ENCODE data around the gene RNF186. TPM values are rescaled to one million over a fixed set of nuclear protein-coding genes. Genes with fewer than 3 reads are reported as not detected.

RNF186 gene
- total and polyA plus RNA-seq, 4 donors, result not detected

GRCh38 chr1:19859876-19860275 lies 44.8 kb upstream of the RNF186 start:
- 82 to 87% methylated on average over 2 of the region's 2 CpGs for WGBS, 2 donors

DNA sequence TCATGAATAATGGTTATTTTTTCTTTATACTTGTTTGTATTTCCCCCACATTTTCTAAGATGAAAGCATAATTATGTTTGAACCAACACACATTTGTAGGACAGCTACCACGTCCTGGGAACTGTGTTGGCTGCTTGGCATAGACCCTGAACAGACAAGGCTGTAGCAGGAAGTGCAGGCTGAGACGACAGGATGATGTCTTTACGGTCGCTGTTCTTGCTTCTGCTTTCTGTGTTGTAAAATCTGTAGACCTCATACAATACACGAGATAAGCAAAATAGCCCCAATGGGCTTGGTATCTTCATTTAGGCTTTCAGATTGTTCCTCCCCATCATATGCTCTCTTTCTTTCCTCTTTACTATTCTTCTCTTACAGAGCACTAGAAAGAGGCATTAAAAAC lies 43.8 kb upstream of the RNF186 start:
- 3 to 21% methylated on average over 5 of the region's 5 CpGs for WGBS, 2 donors

More at GRCh38 chr1:19859876-19860275, 44.8 kb upstream of the RNF186 start:
- peaks cover 0 to 5% (median 0%) of the 10 kb centered on the region in 4 donors for H3K9me3 ChIP-seq (ENCODE audit: control insufficient read depth in 4 of 4, insufficient read depth in 3 of 4, low read length in 3 of 4)
- no peak for DNase-seq
- H3K4me1 ChIP-seq (ENCODE audit: control insufficient read depth in 5 of 5, insufficient read depth in 5 of 5, low read length in 5 of 5), result no peaks in the 10 kb centered on the region
- H3K4me3 ChIP-seq, result no peak overlapping the region
- no peak overlapping the region for H3K27ac ChIP-seq (ENCODE audit: low read depth in 1 of 2, low read length in 1 of 2)
- peaks cover 0 to 5% (median 0%) of the 10 kb centered on the region in 3 donors for H3K27me3 ChIP-seq (ENCODE audit: control insufficient read depth in 3 of 3, insufficient read depth in 3 of 3, low read length in 2 of 3)
- H3K9ac ChIP-seq (ENCODE audit: insufficient read depth in 1 of 2, low read length in 2 of 2), result no peak overlapping the region
- TF ChIP-seq, protein P1, sequence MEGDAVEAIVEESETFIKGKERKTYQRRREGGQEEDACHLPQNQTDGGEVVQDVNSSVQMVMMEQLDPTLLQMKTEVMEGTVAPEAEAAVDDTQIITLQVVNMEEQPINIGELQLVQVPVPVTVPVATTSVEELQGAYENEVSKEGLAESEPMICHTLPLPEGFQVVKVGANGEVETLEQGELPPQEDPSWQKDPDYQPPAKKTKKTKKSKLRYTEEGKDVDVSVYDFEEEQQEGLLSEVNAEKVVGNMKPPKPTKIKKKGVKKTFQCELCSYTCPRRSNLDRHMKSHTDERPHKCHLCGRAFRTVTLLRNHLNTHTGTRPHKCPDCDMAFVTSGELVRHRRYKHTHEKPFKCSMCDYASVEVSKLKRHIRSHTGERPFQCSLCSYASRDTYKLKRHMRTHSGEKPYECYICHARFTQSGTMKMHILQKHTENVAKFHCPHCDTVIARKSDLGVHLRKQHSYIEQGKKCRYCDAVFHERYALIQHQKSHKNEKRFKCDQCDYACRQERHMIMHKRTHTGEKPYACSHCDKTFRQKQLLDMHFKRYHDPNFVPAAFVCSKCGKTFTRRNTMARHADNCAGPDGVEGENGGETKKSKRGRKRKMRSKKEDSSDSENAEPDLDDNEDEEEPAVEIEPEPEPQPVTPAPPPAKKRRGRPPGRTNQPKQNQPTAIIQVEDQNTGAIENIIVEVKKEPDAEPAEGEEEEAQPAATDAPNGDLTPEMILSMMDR (IDR thresholded peaks at IDR 0.05; ENCODE audit: control extremely low read depth, extremely low read depth), result no peak
- H3K36me3 ChIP-seq (ENCODE audit: control insufficient read depth in 4 of 4, insufficient read depth in 4 of 4, low read length in 4 of 4), result no peaks in the 10 kb centered on the region
- ATAC-seq (ENCODE audit: insufficient read depth, low FRiP score), result no peak

DNA sequence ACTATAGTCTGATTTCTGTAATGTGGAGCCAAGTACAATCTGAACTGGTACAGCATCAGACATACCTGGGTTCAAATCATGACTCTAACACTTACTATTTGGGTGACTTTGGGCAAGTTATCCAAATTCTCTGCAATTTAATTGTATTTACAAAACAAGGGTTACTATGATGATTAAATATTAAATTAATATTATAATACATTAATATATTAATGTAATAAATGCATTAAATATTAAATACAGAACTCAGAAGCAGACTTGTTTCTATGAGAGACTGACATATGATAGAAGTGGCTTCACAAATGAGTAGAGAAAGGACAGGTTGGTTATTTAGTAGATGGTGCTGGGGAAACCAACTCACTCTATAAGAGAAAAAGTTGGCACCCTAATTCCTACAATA lies 39.8 kb upstream of the RNF186 start:
- no peak for DNase-seq
- Histone ChIP-seq H3K9me3 (ENCODE audit: control insufficient read depth in 4 of 4, insufficient read depth in 3 of 4, low read length in 3 of 4) (no peaks in the 10 kb centered on the region), H3K4me1 (ENCODE audit: control insufficient read depth in 5 of 5, insufficient read depth in 5 of 5, low read length in 5 of 5) (no peaks in the 10 kb centered on the region), H3K9ac (ENCODE audit: insufficient read depth in 1 of 2, low read length in 2 of 2) (no peak overlapping the region), H3K27ac (ENCODE audit: low read depth in 1 of 2, low read length in 1 of 2) (no peak overlapping the region), H3K36me3 (ENCODE audit: control insufficient read depth in 4 of 4, insufficient read depth in 4 of 4, low read length in 4 of 4) (no peaks in the 10 kb centered on the region), H3K27me3 (ENCODE audit: control insufficient read depth in 3 of 3, insufficient read depth in 3 of 3, low read length in 2 of 3) (peaks cover 0 to 3% (median 0%) of the 10 kb centered on the region in 3 donors), H3K4me3 (no peak overlapping the region)
- TF ChIP-seq, protein P1 (IDR thresholded peaks at IDR 0.05; ENCODE audit: control extremely low read depth, extremely low read depth), result no peak
- no peak for ATAC-seq (ENCODE audit: insufficient read depth, low FRiP score)

More for the DNA sequence above, 43.8 kb upstream of the RNF186 start:
- Histone ChIP-seq H3K9ac (ENCODE audit: insufficient read depth in 1 of 2, low read length in 2 of 2) (no peak overlapping the region), H3K9me3 (ENCODE audit: control insufficient read depth in 4 of 4, insufficient read depth in 3 of 4, low read length in 3 of 4) (peaks cover 0 to 5% (median 0%) of the 10 kb centered on the region in 4 donors), H3K27me3 (ENCODE audit: control insufficient read depth in 3 of 3, insufficient read depth in 3 of 3, low read length in 2 of 3) (peaks cover 0 to 5% (median 0%) of the 10 kb centered on the region in 3 donors), H3K4me3 (no peak overlapping the region), H3K27ac (ENCODE audit: low read depth in 1 of 2, low read length in 1 of 2) (no peak overlapping the region), H3K36me3 (ENCODE audit: control insufficient read depth in 4 of 4, insufficient read depth in 4 of 4, low read length in 4 of 4) (no peaks in the 10 kb centered on the region), H3K4me1 (ENCODE audit: control insufficient read depth in 5 of 5, insufficient read depth in 5 of 5, low read length in 5 of 5) (no peaks in the 10 kb centered on the region)
- TF ChIP-seq, protein P1 (IDR thresholded peaks at IDR 0.05; ENCODE audit: control extremely low read depth, extremely low read depth), result no peak
- no peak for DNase-seq
- no peak for ATAC-seq (ENCODE audit: insufficient read depth, low FRiP score)

GRCh38 chr1:19852036-19852435 lies 37.0 kb upstream of the RNF186 start:
- Histone ChIP-seq H3K4me3 (no peak overlapping the region), H3K9me3 (ENCODE audit: control insufficient read depth in 4 of 4, insufficient read depth in 3 of 4, low read length in 3 of 4) (no peaks in the 10 kb centered on the region), H3K36me3 (ENCODE audit: control insufficient read depth in 4 of 4, insufficient read depth in 4 of 4, low read length in 4 of 4) (no peaks in the 10 kb centered on the region), H3K27me3 (ENCODE audit: control insufficient read depth in 3 of 3, insufficient read depth in 3 of 3, low read length in 2 of 3) (peaks cover 0 to 3% (median 2%) of the 10 kb centered on the region in 3 donors), H3K4me1 (ENCODE audit: control insufficient read depth in 5 of 5, insufficient read depth in 5 of 5, low read length in 5 of 5) (no peaks in the 10 kb centered on the region), H3K9ac (ENCODE audit: insufficient read depth in 1 of 2, low read length in 2 of 2) (no peak overlapping the region), H3K27ac (ENCODE audit: low read depth in 1 of 2, low read length in 1 of 2) (no peak overlapping the region)
- ATAC-seq (ENCODE audit: insufficient read depth, low FRiP score), result no peak
- no peak for DNase-seq
- TF ChIP-seq, protein P1 (IDR thresholded peaks at IDR 0.05; ENCODE audit: control extremely low read depth, extremely low read depth), result no peak
- WGBS, 2 donors, result 78 to 81% methylated on average over 1 of the region's 1 CpG
